ENCODE measurements around the gene PSMB2.

Gene PSMB2

GRCh38 chr1:35572296-35572695 is 69.0 kb downstream of the PSMB2 start:
- no peak for DNase-seq (ENCODE audit: low read depth)

- DNase-seq (ENCODE audit: low read depth): no peak
Observed at GRCh38 chr1:35571263-35571662, 70.1 kb downstream of the PSMB2 start.

- DNase-seq (ENCODE audit: low read depth): no peak
Observed at GRCh38 chr1:35570589-35571137, 70.7 kb downstream of the PSMB2 start.

GRCh38 chr1:35569936-35570335 is 71.4 kb downstream of the PSMB2 start:
- DNase-seq (ENCODE audit: low read depth): no peak

- DNase-seq (ENCODE audit: low read depth): peak; percentile 45
Observed at GRCh38 chr1:35568975-35569395, 72.3 kb downstream of the PSMB2 start.

GRCh38 chr1:35567947-35568558 is 73.3 kb downstream of the PSMB2 start:
- no peak for DNase-seq (ENCODE audit: low read depth)

- DNase-seq (ENCODE audit: low read depth): no peak
Observed at GRCh38 chr1:35565742-35566133, 75.6 kb downstream of the PSMB2 start.

GRCh38 chr1:35564884-35565741 is 76.2 kb downstream of the PSMB2 start:
- no peak for DNase-seq (ENCODE audit: low read depth)

- DNase-seq (ENCODE audit: low read depth): peak; percentile 57
Observed at GRCh38 chr1:35564037-35564883, 77.1 kb downstream of the PSMB2 start.

- DNase-seq (ENCODE audit: low read depth): no peak
Observed at GRCh38 chr1:35563166-35563565, 78.2 kb downstream of the PSMB2 start.

- no peak for DNase-seq (ENCODE audit: low read depth)
Observed at GRCh38 chr1:35561972-35562680, 79.2 kb downstream of the PSMB2 start.

- DNase-seq (ENCODE audit: low read depth): no peak
Observed at GRCh38 chr1:35561297-35561971, 79.9 kb downstream of the PSMB2 start.

- DNase-seq (ENCODE audit: low read depth): no peak
Observed at GRCh38 chr1:35560256-35561225, 80.8 kb downstream of the PSMB2 start.

GRCh38 chr1:35559317-35559944 is 81.9 kb downstream of the PSMB2 start:
- no peak for DNase-seq (ENCODE audit: low read depth)

GRCh38 chr1:35558374-35559316 is 82.7 kb downstream of the PSMB2 start:
- no peak for DNase-seq (ENCODE audit: low read depth)

GRCh38 chr1:35557611-35558373 is 83.5 kb downstream of the PSMB2 start, which contains the start of gene NCDN:
Gene NCDN (plus strand): TSS chr1:35557799. CDS start chr1:35558191, 392 bp downstream.
- peak; percentile 92 for DNase-seq (ENCODE audit: low read depth)

GRCh38 chr1:35557118-35557610 is 84.2 kb downstream of the PSMB2 start, which contains the start of gene KIAA0319L:
Gene KIAA0319L (minus strand): TSS chr1:35557403. CDS start chr1:35554491, 2,912 bp downstream.
- no peak for DNase-seq (ENCODE audit: low read depth)

Data from activated T-helper 1 cell treated with Interleukin-2 at 50 U/mL for 16 hours (primary cell).